A673 (cell line): ENCODE results near the gene SUN5.

ENCODE experiments used
- EZH2 ChIP-seq: fragments of 200-600 bp; sonication (generic); IDR thresholded peaks from 2 replicates; pipeline ENCODE4 v1.6.1; 2017; ENCODE audit warnings: borderline replicate concordance, low read depth, mild to moderate bottlenecking, mixed read lengths, antibody characterized with exemption, low read length; ENCODE audit not compliant: poor library complexity, severe bottlenecking
- TF ChIP-seq, protein P1 (sequence below): fragments of 300-800, 200-600 bp; sonication (generic); conservative IDR thresholded peaks from 2 replicates; pipeline ENCODE4 v1.5.1; 2017; ENCODE audit warnings: low read depth, mild to moderate bottlenecking, antibody characterized with exemption, low read length, moderate library complexity, mixed read lengths

DNA sequence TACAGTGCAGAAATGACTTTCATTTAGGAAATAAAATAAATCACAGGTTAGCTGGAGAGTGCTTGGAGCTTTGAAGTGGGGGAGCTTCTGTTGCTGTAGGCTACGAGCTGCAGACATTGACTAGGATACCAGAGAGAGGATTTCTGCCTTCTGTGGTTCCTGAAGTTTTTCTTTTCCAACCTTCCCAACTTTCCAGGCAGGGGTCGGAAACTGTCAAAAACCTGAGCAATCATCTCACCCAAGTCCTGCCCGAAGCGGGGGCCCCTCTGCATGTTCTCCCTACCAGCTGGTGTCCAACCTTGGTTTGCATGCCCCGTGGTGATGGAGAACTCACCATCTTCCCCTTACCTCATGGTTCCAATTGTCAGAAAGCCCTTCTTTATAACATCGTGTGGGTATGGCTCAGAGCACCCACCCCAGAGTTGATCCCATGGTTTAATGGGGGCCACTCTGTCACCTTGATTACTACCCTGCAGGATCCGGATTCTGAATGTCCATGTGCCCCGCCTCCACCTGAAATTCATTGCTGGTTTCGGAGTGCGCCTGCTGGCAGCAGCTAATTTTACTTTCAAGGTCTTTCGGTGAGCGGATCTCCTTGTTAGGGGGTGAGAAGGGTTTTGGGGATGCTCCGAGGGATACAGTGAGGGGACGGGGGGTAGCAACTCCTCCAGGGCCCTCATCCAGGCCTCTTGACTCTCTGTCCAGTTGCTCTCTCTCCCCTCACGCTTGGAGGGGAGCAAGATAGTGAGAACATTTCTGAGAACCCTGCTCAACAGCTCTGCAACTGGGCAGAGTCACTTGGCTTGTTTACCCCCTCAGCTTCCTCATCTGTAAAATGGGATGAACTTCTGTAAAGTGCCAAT, 8.3 kb upstream of the SUN5 start:
- TF ChIP-seq EZH2: no peak
- TF ChIP-seq, protein P1, sequence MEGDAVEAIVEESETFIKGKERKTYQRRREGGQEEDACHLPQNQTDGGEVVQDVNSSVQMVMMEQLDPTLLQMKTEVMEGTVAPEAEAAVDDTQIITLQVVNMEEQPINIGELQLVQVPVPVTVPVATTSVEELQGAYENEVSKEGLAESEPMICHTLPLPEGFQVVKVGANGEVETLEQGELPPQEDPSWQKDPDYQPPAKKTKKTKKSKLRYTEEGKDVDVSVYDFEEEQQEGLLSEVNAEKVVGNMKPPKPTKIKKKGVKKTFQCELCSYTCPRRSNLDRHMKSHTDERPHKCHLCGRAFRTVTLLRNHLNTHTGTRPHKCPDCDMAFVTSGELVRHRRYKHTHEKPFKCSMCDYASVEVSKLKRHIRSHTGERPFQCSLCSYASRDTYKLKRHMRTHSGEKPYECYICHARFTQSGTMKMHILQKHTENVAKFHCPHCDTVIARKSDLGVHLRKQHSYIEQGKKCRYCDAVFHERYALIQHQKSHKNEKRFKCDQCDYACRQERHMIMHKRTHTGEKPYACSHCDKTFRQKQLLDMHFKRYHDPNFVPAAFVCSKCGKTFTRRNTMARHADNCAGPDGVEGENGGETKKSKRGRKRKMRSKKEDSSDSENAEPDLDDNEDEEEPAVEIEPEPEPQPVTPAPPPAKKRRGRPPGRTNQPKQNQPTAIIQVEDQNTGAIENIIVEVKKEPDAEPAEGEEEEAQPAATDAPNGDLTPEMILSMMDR: no peak
